ENCODE measurements around the gene MYOZ3.
A peak's percentile ranks its signal among the peaks of the same experiment; 100 is the strongest.

Gene MYOZ3

DNA sequence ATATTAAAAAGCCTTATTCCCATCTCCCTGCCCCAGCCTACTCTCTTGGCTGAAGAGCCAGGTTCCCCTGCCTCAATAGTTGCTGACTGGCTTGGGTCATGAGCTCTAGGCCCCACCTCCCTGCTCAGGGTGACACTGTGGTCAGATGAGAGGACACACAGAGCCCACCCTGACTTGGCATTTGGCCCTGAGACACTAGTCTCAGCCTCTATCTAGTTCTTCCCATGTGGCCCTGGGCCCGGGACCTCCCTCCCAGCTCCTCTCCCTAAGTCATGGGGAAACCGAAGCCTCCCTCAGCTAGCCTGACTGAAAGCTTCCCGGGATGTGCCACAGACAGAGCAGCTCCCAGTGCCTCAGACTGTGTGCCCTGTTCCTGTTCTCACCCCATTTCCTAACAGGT lies 5.8 kb upstream of the MYOZ3 start:
- no peak overlapping the region for H4K91ac ChIP-seq (ENCODE audit: low read length)
- no peaks in the 10 kb centered on the region for H3K79me1 ChIP-seq (replicated peaks; ENCODE audit: low read length, poor library complexity, severe bottlenecking)
- H2AFZ ChIP-seq (ENCODE audit: low read depth, low read length), result no peak overlapping the region
- H3K9me3 ChIP-seq (ENCODE audit: control insufficient read depth, low read length), result no peaks in the 10 kb centered on the region
- peaks cover 3 to 26% of the 10 kb centered on the region in 2 experiments for H3K36me3 ChIP-seq (ENCODE audit: control insufficient read depth in 1 of 2, insufficient read depth in 2 of 2, low read depth in 1 of 2, low read length in 2 of 2)
- DNase-seq, result no peak
- no peak overlapping the region for H2BK15ac ChIP-seq (ENCODE audit: low read depth, poor library complexity, severe bottlenecking)
- peak overlapping the region; percentile 55 for H2BK120ac ChIP-seq (ENCODE audit: low read depth, low read length)
- no peak overlapping the region for H3K4me2 ChIP-seq (ENCODE audit: low read length, poor library complexity, severe bottlenecking)
- no peak overlapping the region for H3K9ac ChIP-seq (ENCODE audit: low read length)
- no peak overlapping the region for H2BK12ac ChIP-seq (ENCODE audit: low read length in 2 of 2)
- no peak overlapping the region for H4K8ac ChIP-seq (ENCODE audit: low read length)
- no peaks in the 10 kb centered on the region for H3K27me3 ChIP-seq (ENCODE audit: control insufficient read depth in 1 of 2, insufficient read depth in 1 of 2, low read length in 2 of 2)
- no peak overlapping the region for H3K23ac ChIP-seq (ENCODE audit: low read length in 2 of 2)
- WGBS, result 98% methylated on average over 3 of the region's 3 CpGs
- no peak overlapping the region for H3K14ac ChIP-seq (ENCODE audit: low read length in 2 of 2)
- H3K27ac ChIP-seq (ENCODE audit: low read length, poor library complexity, severe bottlenecking), result no peak overlapping the region
- H3K18ac ChIP-seq (ENCODE audit: low read depth in 1 of 2, low read length in 2 of 2), result no peak overlapping the region
- peak overlapping the region in 1 of 2 experiments; percentile 36 for H3K4ac ChIP-seq (ENCODE audit: low read depth in 1 of 2, low read length in 2 of 2)
- H3K4me1 ChIP-seq (ENCODE audit: control insufficient read depth, insufficient read depth, low read depth, low read length), result peaks cover 26% of the 10 kb centered on the region
- H3K4me3 ChIP-seq (ENCODE audit: insufficient read depth in 1 of 2, low read depth in 1 of 2, low read length in 2 of 2), result no peak overlapping the region
- H2BK5ac ChIP-seq (ENCODE audit: low read depth, low read length, poor library complexity, severe bottlenecking), result no peak overlapping the region
- peak overlapping the region; percentile 35 for H2AK5ac ChIP-seq (ENCODE audit: low read length, severe bottlenecking)

DNA sequence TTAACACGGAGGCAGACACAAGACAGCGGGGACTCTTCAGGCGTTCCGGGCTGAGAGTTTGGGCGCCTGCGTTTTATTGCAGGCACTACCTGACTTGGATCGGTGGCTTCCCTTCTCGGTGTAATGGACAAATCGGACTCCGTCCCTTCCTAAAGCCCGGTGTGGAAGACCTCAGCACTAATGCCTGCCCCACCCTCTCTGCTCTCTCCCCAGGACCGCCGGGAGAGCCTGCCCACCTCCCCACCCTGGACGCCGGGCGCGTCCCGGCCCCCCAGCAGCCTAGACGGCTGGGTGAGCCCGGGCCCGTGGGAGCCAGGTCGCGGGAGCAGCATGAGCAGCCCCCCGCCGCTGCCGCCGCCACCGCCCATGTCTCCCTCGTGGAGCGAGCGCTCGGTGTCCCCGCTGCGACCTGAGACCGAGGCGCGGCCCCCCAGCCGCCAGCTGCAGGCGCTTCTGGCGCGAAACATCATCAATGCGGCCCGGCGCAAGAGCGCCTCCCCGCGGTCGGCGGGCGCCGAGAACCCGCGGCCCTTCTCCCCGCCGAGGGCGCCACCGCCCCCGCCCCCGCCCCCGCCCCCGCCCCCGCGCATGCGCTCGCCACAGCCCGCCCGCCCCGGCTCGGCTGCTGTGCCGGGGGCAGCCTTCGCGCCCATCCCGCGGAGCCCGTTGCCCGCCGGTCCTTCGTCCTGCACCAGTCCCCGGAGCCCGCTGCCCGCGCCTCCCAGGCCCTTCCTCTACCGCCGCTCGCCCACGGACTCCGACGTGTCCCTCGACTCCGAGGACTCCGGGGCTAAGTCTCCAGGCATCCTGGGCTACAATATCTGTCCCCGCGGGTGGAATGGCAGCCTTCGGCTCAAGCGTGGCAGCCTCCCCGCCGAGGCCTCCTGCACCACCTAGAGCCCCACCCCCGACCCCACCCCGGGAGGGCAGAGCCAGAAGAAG lies 4.6 kb upstream of the MYOZ3 start:
- H3K4me3 ChIP-seq (ENCODE audit: insufficient read depth in 1 of 2, low read depth in 1 of 2, low read length in 2 of 2), result peak overlapping the region; percentile 61 to 76
- no peaks in the 10 kb centered on the region for H3K79me1 ChIP-seq (replicated peaks; ENCODE audit: low read length, poor library complexity, severe bottlenecking)
- H3K18ac ChIP-seq (ENCODE audit: low read depth in 1 of 2, low read length in 2 of 2), result peak overlapping the region; percentile 77 to 85
- H2BK15ac ChIP-seq (ENCODE audit: low read depth, poor library complexity, severe bottlenecking), result peak overlapping the region; percentile 87
- H3K27ac ChIP-seq (ENCODE audit: low read length, poor library complexity, severe bottlenecking), result no peak overlapping the region
- WGBS, result 3% methylated on average over 59 of the region's 99 CpGs
- H3K4ac ChIP-seq (ENCODE audit: low read depth in 1 of 2, low read length in 2 of 2), result peak overlapping the region; percentile 35 to 89
- no peak overlapping the region for H2AK5ac ChIP-seq (ENCODE audit: low read length, severe bottlenecking)
- peak overlapping the region; percentile 57 for H4K91ac ChIP-seq (ENCODE audit: low read length)
- peak overlapping the region; percentile 78 for H4K8ac ChIP-seq (ENCODE audit: low read length)
- H3K4me1 ChIP-seq (ENCODE audit: control insufficient read depth, insufficient read depth, low read depth, low read length), result peaks cover 26% of the 10 kb centered on the region
- H3K23ac ChIP-seq (ENCODE audit: low read length in 2 of 2), result no peak overlapping the region
- peak overlapping the region; percentile 36 for H2AFZ ChIP-seq (ENCODE audit: low read depth, low read length)
- H3K4me2 ChIP-seq (ENCODE audit: low read length, poor library complexity, severe bottlenecking), result peak overlapping the region; percentile 88
- H2BK120ac ChIP-seq (ENCODE audit: low read depth, low read length), result peak overlapping the region; percentile 80
- no peak overlapping the region for H2BK5ac ChIP-seq (ENCODE audit: low read depth, low read length, poor library complexity, severe bottlenecking)
- peaks cover 6 to 7% of the 10 kb centered on the region in 2 experiments for H3K27me3 ChIP-seq (ENCODE audit: control insufficient read depth in 1 of 2, insufficient read depth in 1 of 2, low read length in 2 of 2)
- H3K36me3 ChIP-seq (ENCODE audit: control insufficient read depth in 1 of 2, insufficient read depth in 2 of 2, low read depth in 1 of 2, low read length in 2 of 2), result peaks cover 0 to 14% of the 10 kb centered on the region in 2 experiments
- DNase-seq, result peak; percentile 57
- H3K9me3 ChIP-seq (ENCODE audit: control insufficient read depth, low read length), result no peaks in the 10 kb centered on the region
- no peak overlapping the region for H3K14ac ChIP-seq (ENCODE audit: low read length in 2 of 2)
- H2BK12ac ChIP-seq (ENCODE audit: low read length in 2 of 2), result peak overlapping the region in 1 of 2 experiments; percentile 83
- peak overlapping the region; percentile 70 for H3K9ac ChIP-seq (ENCODE audit: low read length)

DNA sequence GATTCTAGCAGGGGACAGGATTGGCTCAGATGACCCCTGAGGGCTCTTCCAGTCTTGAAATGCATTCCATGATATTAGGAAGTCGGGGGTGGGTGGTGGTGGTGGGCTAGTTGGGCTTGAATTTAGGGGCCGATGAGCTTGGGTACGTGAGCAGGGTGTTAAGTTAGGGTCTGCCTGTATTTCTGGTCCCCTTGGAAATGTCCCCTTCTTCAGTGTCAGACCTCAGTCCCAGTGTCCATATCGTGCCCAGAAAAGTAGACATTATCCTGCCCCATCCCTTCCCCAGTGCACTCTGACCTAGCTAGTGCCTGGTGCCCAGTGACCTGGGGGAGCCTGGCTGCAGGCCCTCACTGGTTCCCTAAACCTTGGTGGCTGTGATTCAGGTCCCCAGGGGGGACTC lies 2.9 kb upstream of the MYOZ3 start:
- H3K27ac ChIP-seq (ENCODE audit: low read length, poor library complexity, severe bottlenecking), result no peak overlapping the region
- no peak overlapping the region for H2BK12ac ChIP-seq (ENCODE audit: low read length in 2 of 2)
- DNase-seq, result no peak
- H4K8ac ChIP-seq (ENCODE audit: low read length), result no peak overlapping the region
- no peak overlapping the region for H2AFZ ChIP-seq (ENCODE audit: low read depth, low read length)
- H3K18ac ChIP-seq (ENCODE audit: low read depth in 1 of 2, low read length in 2 of 2), result no peak overlapping the region
- no peak overlapping the region for H3K23ac ChIP-seq (ENCODE audit: low read length in 2 of 2)
- H3K4me1 ChIP-seq (ENCODE audit: control insufficient read depth, insufficient read depth, low read depth, low read length), result peaks cover 15% of the 10 kb centered on the region
- H2AK5ac ChIP-seq (ENCODE audit: low read length, severe bottlenecking), result peak overlapping the region; percentile 5
- H2BK120ac ChIP-seq (ENCODE audit: low read depth, low read length), result no peak overlapping the region
- no peak overlapping the region for H3K9ac ChIP-seq (ENCODE audit: low read length)
- H3K27me3 ChIP-seq (ENCODE audit: control insufficient read depth in 1 of 2, insufficient read depth in 1 of 2, low read length in 2 of 2), result peaks cover 15 to 16% of the 10 kb centered on the region in 2 experiments
- no peak overlapping the region for H3K4me3 ChIP-seq (ENCODE audit: insufficient read depth in 1 of 2, low read depth in 1 of 2, low read length in 2 of 2)
- H3K4me2 ChIP-seq (ENCODE audit: low read length, poor library complexity, severe bottlenecking), result no peak overlapping the region
- H3K9me3 ChIP-seq (ENCODE audit: control insufficient read depth, low read length), result no peaks in the 10 kb centered on the region
- no peak overlapping the region for H3K14ac ChIP-seq (ENCODE audit: low read length in 2 of 2)
- H4K91ac ChIP-seq (ENCODE audit: low read length), result no peak overlapping the region
- no peak overlapping the region for H2BK5ac ChIP-seq (ENCODE audit: low read depth, low read length, poor library complexity, severe bottlenecking)
- H3K4ac ChIP-seq (ENCODE audit: low read depth in 1 of 2, low read length in 2 of 2), result no peak overlapping the region
- peak overlapping the region; percentile 39 for H2BK15ac ChIP-seq (ENCODE audit: low read depth, poor library complexity, severe bottlenecking)
- 100% methylated on average over 2 of the region's 4 CpGs for WGBS
- H3K36me3 ChIP-seq (ENCODE audit: control insufficient read depth in 1 of 2, insufficient read depth in 2 of 2, low read depth in 1 of 2, low read length in 2 of 2), result peaks cover 0 to 4% of the 10 kb centered on the region in 2 experiments
- no peaks in the 10 kb centered on the region for H3K79me1 ChIP-seq (replicated peaks; ENCODE audit: low read length, poor library complexity, severe bottlenecking)

DNA sequence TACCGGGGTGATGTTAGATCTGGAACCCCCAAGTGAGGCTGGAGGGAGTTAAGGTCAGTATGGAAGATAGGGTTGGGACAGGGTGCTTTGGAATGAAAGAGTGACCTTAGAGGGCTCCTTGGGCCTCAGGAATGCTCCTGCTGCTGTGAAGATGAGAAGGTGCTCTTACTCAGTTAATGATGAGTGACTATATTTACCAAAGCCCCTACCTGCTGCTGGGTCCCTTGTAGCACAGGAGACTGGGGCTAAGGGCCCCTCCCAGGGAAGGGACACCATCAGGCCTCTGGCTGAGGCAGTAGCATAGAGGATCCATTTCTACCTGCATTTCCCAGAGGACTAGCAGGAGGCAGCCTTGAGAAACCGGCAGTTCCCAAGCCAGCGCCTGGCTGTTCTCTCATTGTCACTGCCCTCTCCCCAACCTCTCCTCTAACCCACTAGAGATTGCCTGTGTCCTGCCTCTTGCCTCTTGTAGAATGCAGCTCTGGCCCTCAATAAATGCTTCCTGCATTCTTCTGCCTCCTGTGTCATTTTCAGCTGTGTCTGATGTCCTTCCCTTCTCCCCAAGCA lies 2.3 kb upstream of the MYOZ3 start:
- Histone ChIP-seq H4K8ac (ENCODE audit: low read length) (no peak overlapping the region), H3K4ac (ENCODE audit: low read depth in 1 of 2, low read length in 2 of 2) (no peak overlapping the region), H4K91ac (ENCODE audit: low read length) (no peak overlapping the region), H3K23ac (ENCODE audit: low read length in 2 of 2) (no peak overlapping the region), H3K4me2 (ENCODE audit: low read length, poor library complexity, severe bottlenecking) (no peak overlapping the region), H3K9me3 (ENCODE audit: control insufficient read depth, low read length) (no peaks in the 10 kb centered on the region), H3K4me1 (ENCODE audit: control insufficient read depth, insufficient read depth, low read depth, low read length) (peaks cover 12% of the 10 kb centered on the region), H2AK5ac (ENCODE audit: low read length, severe bottlenecking) (no peak overlapping the region), H3K9ac (ENCODE audit: low read length) (no peak overlapping the region), H2BK5ac (ENCODE audit: low read depth, low read length, poor library complexity, severe bottlenecking) (no peak overlapping the region), H2BK12ac (ENCODE audit: low read length in 2 of 2) (no peak overlapping the region), H3K27ac (ENCODE audit: low read length, poor library complexity, severe bottlenecking) (no peak overlapping the region), H3K18ac (ENCODE audit: low read depth in 1 of 2, low read length in 2 of 2) (no peak overlapping the region), H2AFZ (ENCODE audit: low read depth, low read length) (no peak overlapping the region), H3K14ac (ENCODE audit: low read length in 2 of 2) (no peak overlapping the region), H2BK120ac (ENCODE audit: low read depth, low read length) (no peak overlapping the region), H3K4me3 (ENCODE audit: insufficient read depth in 1 of 2, low read depth in 1 of 2, low read length in 2 of 2) (no peak overlapping the region), H3K27me3 (ENCODE audit: control insufficient read depth in 1 of 2, insufficient read depth in 1 of 2, low read length in 2 of 2) (peaks cover 15 to 16% of the 10 kb centered on the region in 2 experiments), H2BK15ac (ENCODE audit: low read depth, poor library complexity, severe bottlenecking) (no peak overlapping the region), H3K79me1 (replicated peaks; ENCODE audit: low read length, poor library complexity, severe bottlenecking) (no peaks in the 10 kb centered on the region), H3K36me3 (ENCODE audit: control insufficient read depth in 1 of 2, insufficient read depth in 2 of 2, low read depth in 1 of 2, low read length in 2 of 2) (no peaks in the 10 kb centered on the region)
- DNase-seq, result no peak
- 51% methylated on average over 3 of the region's 3 CpGs for WGBS
